Measurements from ENCODE around the gene PTPN13.

Gene PTPN13

DNA sequence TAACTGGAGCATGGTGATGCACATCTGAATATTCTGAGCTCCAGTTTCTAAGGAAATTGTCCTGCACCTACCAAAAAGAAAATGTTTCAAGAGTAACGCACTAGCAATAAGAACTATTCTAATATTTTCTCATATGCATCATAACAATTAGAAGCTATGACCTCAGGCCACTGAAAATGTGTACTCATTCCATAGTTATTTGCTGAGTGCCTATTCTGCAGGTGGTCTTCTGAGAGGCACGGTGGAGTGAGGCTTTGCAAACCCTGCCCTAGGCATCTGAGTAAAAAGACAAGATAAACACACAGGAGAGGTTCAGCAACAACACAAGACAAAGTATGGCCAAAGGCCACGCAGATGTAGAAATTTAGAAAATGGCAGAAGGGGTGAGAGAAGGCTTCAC lies 231.4 kb downstream of the PTPN13 start:
- TF ChIP-seq CTCF (IDR thresholded peaks at IDR 0.05; ENCODE audit: insufficient read depth, low read depth, low read length, missing control alignments): no peak
- H3K4me3 ChIP-seq (ENCODE audit: low read length): no peak overlapping the region
- peak; percentile 62 for DNase-seq (ENCODE audit: low read depth)

- DNase-seq (ENCODE audit: low read depth): peak; percentile 99
- TF ChIP-seq CTCF (IDR thresholded peaks at IDR 0.05; ENCODE audit: insufficient read depth, low read depth, low read length, missing control alignments): no peak
These were observed 237.4 kb downstream of the PTPN13 start for GRCh38 chr4:86831262-86832130.

DNA sequence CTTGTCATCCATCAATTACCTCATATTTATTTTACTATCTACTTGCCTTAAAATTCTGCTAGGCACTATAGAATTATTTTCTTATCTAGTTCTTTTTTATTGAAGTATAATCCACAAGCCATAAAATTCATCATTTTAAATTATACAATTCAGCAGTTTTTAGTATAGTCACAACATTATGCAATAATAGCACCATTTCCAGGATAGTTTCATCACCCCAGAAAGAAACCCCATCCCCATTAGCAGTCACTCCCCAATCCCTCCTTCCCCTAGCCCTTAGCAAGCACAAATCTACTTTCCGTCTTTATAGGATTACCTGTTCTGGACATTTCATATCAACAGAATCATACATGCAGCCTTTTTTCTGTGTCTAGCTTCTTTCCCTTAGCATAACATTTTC lies 239.5 kb downstream of the PTPN13 start:
- no peak overlapping the region for H3K4me3 ChIP-seq (ENCODE audit: low read length)
- TF ChIP-seq CTCF (IDR thresholded peaks at IDR 0.05; ENCODE audit: insufficient read depth, low read depth, low read length, missing control alignments): no peak
- no peak for DNase-seq (ENCODE audit: low read depth)

More at GRCh38 chr4:86831262-86832130, 237.4 kb downstream of the PTPN13 start:
- no peak overlapping the region for H3K4me3 ChIP-seq (ENCODE audit: low read length)

DNA sequence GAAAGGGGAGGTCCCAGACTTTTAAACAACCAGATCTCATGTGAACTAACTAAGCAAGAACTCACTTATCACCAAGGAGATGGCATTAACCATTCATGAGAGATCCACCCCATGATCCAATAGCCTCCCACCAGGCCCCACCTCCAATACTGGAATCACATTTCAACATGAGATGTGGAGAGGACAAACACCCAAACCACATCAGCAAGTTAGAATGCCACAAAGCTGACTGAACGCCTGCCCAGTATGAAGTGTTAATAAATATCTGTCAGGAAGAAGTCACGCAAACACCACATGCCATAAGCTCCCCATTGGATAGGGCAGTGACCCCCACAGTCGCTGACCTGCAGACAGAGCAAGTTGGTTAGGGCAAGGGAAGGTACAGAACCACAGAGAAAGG lies 240.8 kb downstream of the PTPN13 start:
- no peak overlapping the region for H3K4me3 ChIP-seq (ENCODE audit: low read length)
- peak; percentile 80 for DNase-seq (ENCODE audit: low read depth)
- no peak for TF ChIP-seq CTCF (IDR thresholded peaks at IDR 0.05; ENCODE audit: insufficient read depth, low read depth, low read length, missing control alignments)

- no peak for TF ChIP-seq CTCF (IDR thresholded peaks at IDR 0.05; ENCODE audit: insufficient read depth, low read depth, low read length, missing control alignments)
- DNase-seq (ENCODE audit: low read depth): no peak
- no peak overlapping the region for H3K4me3 ChIP-seq (ENCODE audit: low read length)
These were observed 241.6 kb downstream of the PTPN13 start for GRCh38 chr4:86835677-86836076.

GRCh38 chr4:86837691-86838503 lies 243.8 kb downstream of the PTPN13 start:
- DNase-seq (ENCODE audit: low read depth): no peak
- TF ChIP-seq CTCF (IDR thresholded peaks at IDR 0.05; ENCODE audit: insufficient read depth, low read depth, low read length, missing control alignments): no peak

More at GRCh38 chr4:86837691-86838503, 243.8 kb downstream of the PTPN13 start:
- H3K4me3 ChIP-seq (ENCODE audit: low read length): no peak overlapping the region
